Measurements from ENCODE around the gene NAPA.

- TF ChIP-seq CTCF (IDR thresholded peaks at IDR 0.05) (no peak), POLR2A (IDR thresholded peaks at IDR 0.05) (no peak), EP300 (IDR thresholded peaks at IDR 0.05) (no peak)
Measured at GRCh38 chr19:47564081-47564480, 49.2 kb upstream of the NAPA start.

Measured in ovary (tissue), 3 donors.